Neural cell (in vitro differentiated cells): ENCODE data around the gene UGP2. TPM values are rescaled to one million over a fixed set of nuclear protein-coding genes. Genes with fewer than 3 reads are reported as not detected.

ENCODE experiments used
- H2AFZ ChIP-seq: fragments of 200-600, 300-800 bp; sonication (generic), shearing (Covaris generic); 2 replicates; pipeline ENCODE4 v1.6.0; 2014; ENCODE audit warnings: low read depth, mild to moderate bottlenecking, antibody characterized with exemption, low read length, moderate library complexity
- H3F3A ChIP-seq: fragments of 200-600 bp; shearing (Covaris generic); 2 replicates; pipeline ENCODE4 v1.6.1; 2016; ENCODE audit warnings: mild to moderate bottlenecking, moderate library complexity, mixed read lengths, antibody characterized with exemption, low read length; ENCODE audit not compliant: insufficient read depth, poor library complexity, severe bottlenecking
- H3K27ac ChIP-seq: fragments of 200-600, 300-800 bp; sonication (generic), shearing (Covaris generic); 2 replicates; pipeline ENCODE4 v1.5.1; 2014; ENCODE audit warnings: mild to moderate bottlenecking, low read length, moderate library complexity
- H3K27me3 ChIP-seq: fragments of 300-800, 200-600 bp; sonication (generic), shearing (Covaris generic); 2 replicates; pipeline ENCODE4 v1.6.0; 2014; ENCODE audit warnings: mild to moderate bottlenecking, low read depth, low read length, moderate library complexity; ENCODE audit not compliant: insufficient read depth
- H3K36me3 ChIP-seq: fragments of 300-800, 200-600 bp; sonication (generic), shearing (Covaris generic); 2 replicates; pipeline ENCODE4 v1.5.1; 2014; ENCODE audit warnings: mild to moderate bottlenecking, antibody characterized with exemption, low read length, moderate library complexity; ENCODE audit not compliant: insufficient read depth
- H3K4me2 ChIP-seq: fragments of 300-800, 200-600 bp; sonication (generic), shearing (Covaris generic); 2 replicates; pipeline ENCODE4 v1.6.0; 2014; ENCODE audit warnings: mild to moderate bottlenecking, low read length
- H3K4me3 ChIP-seq: fragments of 300-800, 200-600 bp; sonication (generic), shearing (Covaris generic); 2 replicates; pipeline ENCODE4 v1.5.1; 2014; ENCODE audit warnings: mild to moderate bottlenecking, low read length, moderate library complexity
- H3K79me2 ChIP-seq: fragments of 200-600 bp; shearing (Covaris generic); replicated peaks from 2 replicates; pipeline ENCODE4 v1.6.0; 2014; ENCODE audit warnings: mild to moderate bottlenecking, low read length, moderate library complexity; ENCODE audit not compliant: insufficient read depth
- H3K9ac ChIP-seq: fragments of 300-800, 200-600 bp; sonication (generic), shearing (Covaris generic); 2 replicates; pipeline ENCODE4 v1.6.1; 2016; ENCODE audit warnings: mild to moderate bottlenecking, low read length, mixed read lengths
- H3K9me2 ChIP-seq: fragments of 200-600 bp; shearing (Covaris generic); 2 replicates; pipeline ENCODE4 v1.6.1; 2016; ENCODE audit warnings: mild to moderate bottlenecking, low read length, mixed read lengths; ENCODE audit not compliant: insufficient read depth
- H3K9me3 ChIP-seq: fragments of 200-600, 300-800 bp; sonication (generic), shearing (Covaris generic); 2 replicates; pipeline ENCODE4 v1.6.1; 2016; ENCODE audit warnings: mild to moderate bottlenecking, mixed run types, low read length, moderate library complexity, mixed read lengths
- H4K20me1 ChIP-seq: fragments of 200-600 bp; shearing (Covaris generic); 2 replicates; pipeline ENCODE4 v1.6.1; 2016; ENCODE audit warnings: mild to moderate bottlenecking, mixed run types; ENCODE audit not compliant: insufficient read depth
- EP300 ChIP-seq: fragments of 450-650 bp; conservative IDR thresholded peaks from 2 replicates; pipeline ENCODE4 v1.6.1; 2014; ENCODE audit warnings: antibody characterized with exemption, mild to moderate bottlenecking, moderate library complexity; ENCODE audit not compliant: poor library complexity, severe bottlenecking
- EZH2 ChIP-seq: fragments of 200-600, 300-800 bp; shearing (Covaris generic), sonication (generic); IDR thresholded peaks from 2 replicates; pipeline ENCODE4 v1.6.1; 2014; ENCODE audit warnings: antibody characterized with exemption, low read length, borderline replicate concordance, mild to moderate bottlenecking; ENCODE audit not compliant: insufficient read depth, poor library complexity, severe bottlenecking
- MXI1 ChIP-seq: fragments of 450-650 bp; conservative IDR thresholded peaks from 2 replicates; pipeline ENCODE4 v1.6.1; 2014; ENCODE audit warnings: antibody characterized with exemption, mild to moderate bottlenecking; ENCODE audit not compliant: poor library complexity, severe bottlenecking
- POLR2AphosphoS5 ChIP-seq: IDR thresholded peaks from 2 replicates; pipeline ENCODE4 v1.6.1; 2012
- RAD21 ChIP-seq: fragments of 450-650 bp; conservative IDR thresholded peaks from 2 replicates; pipeline ENCODE4 v1.6.1; 2014; ENCODE audit warnings: antibody characterized with exemption, mild to moderate bottlenecking, moderate library complexity
- SMC3 ChIP-seq: fragments of 450-650 bp; conservative IDR thresholded peaks from 2 replicates; pipeline ENCODE4 v1.6.1; 2014; ENCODE audit warnings: antibody characterized with exemption, mild to moderate bottlenecking, moderate library complexity; ENCODE audit not compliant: poor library complexity
- TAF1 ChIP-seq: IDR thresholded peaks from 2 replicates; pipeline ENCODE4 v1.6.1; 2012; ENCODE audit warnings: low read depth
- polyA plus RNA-seq: library from polyadenylated mRNA; depleted of rRNA; stranded (reverse); fragments of >200 nt; gene quantifications from 2 replicates; pipeline ENCODE4 v1.2.3, GENCODE V29; 2014
- TF ChIP-seq, protein P1 (sequence below): fragments of 450-650 bp; IDR thresholded peaks from 2 replicates; pipeline ENCODE4 v1.5.1; 2014; ENCODE audit warnings: antibody characterized with exemption, mild to moderate bottlenecking, moderate library complexity; ENCODE audit not compliant: poor library complexity, severe bottlenecking
- TF ChIP-seq, protein P2 (sequence below): IDR thresholded peaks from 2 replicates; pipeline ENCODE4 v1.6.1; 2012; ENCODE audit warnings: borderline replicate concordance

UGP2 gene
- polyA plus RNA-seq, 1 donor from 2014 or later, result 55.6 TPM

DNA sequence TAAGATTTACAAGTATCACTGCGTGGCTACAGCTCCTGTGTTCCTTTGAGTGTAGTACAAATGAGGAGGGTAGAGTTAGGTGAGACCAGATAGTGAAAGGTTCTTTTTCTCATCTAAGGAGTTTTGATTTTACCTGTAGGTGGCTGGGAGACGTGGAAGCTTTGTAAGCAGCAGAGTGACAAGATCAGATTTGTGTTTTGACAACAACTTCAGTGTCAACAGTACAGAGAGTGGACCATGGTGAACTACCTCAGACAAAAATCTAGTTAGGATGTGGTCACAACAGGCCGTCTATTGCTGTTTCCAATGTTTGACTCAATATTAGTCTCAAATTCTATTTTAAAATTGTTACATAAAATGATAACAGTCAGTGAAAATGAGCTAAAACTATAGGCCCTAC lies 20.3 kb upstream of the UGP2 start:
- H4K20me1 ChIP-seq, result no peaks in the 10 kb centered on the region
- no peaks in the 10 kb centered on the region for H3K9me2 ChIP-seq
- no peaks in the 10 kb centered on the region for H3K79me2 ChIP-seq
- H3K9ac ChIP-seq, result no peak overlapping the region
- H2AFZ ChIP-seq, result no peak overlapping the region
- H3K27me3 ChIP-seq, result no peaks in the 10 kb centered on the region
- TF ChIP-seq SMC3 (no peak), TAF1 (no peak), RAD21 (no peak)
- TF ChIP-seq, protein P1, sequence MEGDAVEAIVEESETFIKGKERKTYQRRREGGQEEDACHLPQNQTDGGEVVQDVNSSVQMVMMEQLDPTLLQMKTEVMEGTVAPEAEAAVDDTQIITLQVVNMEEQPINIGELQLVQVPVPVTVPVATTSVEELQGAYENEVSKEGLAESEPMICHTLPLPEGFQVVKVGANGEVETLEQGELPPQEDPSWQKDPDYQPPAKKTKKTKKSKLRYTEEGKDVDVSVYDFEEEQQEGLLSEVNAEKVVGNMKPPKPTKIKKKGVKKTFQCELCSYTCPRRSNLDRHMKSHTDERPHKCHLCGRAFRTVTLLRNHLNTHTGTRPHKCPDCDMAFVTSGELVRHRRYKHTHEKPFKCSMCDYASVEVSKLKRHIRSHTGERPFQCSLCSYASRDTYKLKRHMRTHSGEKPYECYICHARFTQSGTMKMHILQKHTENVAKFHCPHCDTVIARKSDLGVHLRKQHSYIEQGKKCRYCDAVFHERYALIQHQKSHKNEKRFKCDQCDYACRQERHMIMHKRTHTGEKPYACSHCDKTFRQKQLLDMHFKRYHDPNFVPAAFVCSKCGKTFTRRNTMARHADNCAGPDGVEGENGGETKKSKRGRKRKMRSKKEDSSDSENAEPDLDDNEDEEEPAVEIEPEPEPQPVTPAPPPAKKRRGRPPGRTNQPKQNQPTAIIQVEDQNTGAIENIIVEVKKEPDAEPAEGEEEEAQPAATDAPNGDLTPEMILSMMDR, result no peak
- TF ChIP-seq, protein P2, sequence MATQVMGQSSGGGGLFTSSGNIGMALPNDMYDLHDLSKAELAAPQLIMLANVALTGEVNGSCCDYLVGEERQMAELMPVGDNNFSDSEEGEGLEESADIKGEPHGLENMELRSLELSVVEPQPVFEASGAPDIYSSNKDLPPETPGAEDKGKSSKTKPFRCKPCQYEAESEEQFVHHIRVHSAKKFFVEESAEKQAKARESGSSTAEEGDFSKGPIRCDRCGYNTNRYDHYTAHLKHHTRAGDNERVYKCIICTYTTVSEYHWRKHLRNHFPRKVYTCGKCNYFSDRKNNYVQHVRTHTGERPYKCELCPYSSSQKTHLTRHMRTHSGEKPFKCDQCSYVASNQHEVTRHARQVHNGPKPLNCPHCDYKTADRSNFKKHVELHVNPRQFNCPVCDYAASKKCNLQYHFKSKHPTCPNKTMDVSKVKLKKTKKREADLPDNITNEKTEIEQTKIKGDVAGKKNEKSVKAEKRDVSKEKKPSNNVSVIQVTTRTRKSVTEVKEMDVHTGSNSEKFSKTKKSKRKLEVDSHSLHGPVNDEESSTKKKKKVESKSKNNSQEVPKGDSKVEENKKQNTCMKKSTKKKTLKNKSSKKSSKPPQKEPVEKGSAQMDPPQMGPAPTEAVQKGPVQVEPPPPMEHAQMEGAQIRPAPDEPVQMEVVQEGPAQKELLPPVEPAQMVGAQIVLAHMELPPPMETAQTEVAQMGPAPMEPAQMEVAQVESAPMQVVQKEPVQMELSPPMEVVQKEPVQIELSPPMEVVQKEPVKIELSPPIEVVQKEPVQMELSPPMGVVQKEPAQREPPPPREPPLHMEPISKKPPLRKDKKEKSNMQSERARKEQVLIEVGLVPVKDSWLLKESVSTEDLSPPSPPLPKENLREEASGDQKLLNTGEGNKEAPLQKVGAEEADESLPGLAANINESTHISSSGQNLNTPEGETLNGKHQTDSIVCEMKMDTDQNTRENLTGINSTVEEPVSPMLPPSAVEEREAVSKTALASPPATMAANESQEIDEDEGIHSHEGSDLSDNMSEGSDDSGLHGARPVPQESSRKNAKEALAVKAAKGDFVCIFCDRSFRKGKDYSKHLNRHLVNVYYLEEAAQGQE, result no peak
- no peaks in the 10 kb centered on the region for H3F3A ChIP-seq
- no peak overlapping the region for H3K4me3 ChIP-seq
- H3K36me3 ChIP-seq, result no peaks in the 10 kb centered on the region
- no peak overlapping the region for H3K27ac ChIP-seq
- H3K4me2 ChIP-seq, result no peak overlapping the region
- H3K9me3 ChIP-seq, result no peaks in the 10 kb centered on the region

DNA sequence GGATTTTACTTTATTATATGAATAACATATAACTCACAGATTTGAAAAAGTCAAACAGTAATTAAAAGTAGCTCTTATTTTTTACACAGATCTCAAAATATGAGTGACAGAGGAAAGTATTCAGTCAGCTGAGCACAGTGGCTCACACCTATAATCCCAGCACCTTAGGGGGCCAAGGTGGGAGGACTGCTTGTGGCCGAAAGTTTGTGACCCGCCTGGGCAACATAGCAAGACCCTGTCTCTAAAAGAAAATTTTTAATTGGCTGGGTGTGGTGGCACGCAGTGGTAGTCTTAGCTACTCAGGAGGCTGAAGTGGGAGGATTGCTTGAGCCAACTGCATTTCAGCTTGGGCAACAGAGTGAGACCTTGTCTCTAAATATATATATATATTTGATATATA lies 19.2 kb upstream of the UGP2 start:
- H3K79me2 ChIP-seq, result no peaks in the 10 kb centered on the region
- H2AFZ ChIP-seq, result no peak overlapping the region
- no peaks in the 10 kb centered on the region for H3F3A ChIP-seq
- H3K9ac ChIP-seq, result no peak overlapping the region
- H3K9me3 ChIP-seq, result no peaks in the 10 kb centered on the region
- H3K4me3 ChIP-seq, result no peak overlapping the region
- TF ChIP-seq MXI1, result no peak
- TF ChIP-seq EZH2, result no peak
- no peak for TF ChIP-seq POLR2AphosphoS5
- no peak for TF ChIP-seq TAF1
- no peak for TF ChIP-seq RAD21
- TF ChIP-seq EP300, result no peak
- TF ChIP-seq, protein P2, result no peak
- TF ChIP-seq, protein P1, result no peak
- no peak for TF ChIP-seq SMC3
- H3K4me2 ChIP-seq, result no peak overlapping the region
- H3K27ac ChIP-seq, result no peak overlapping the region
- H3K27me3 ChIP-seq, result no peaks in the 10 kb centered on the region
- no peaks in the 10 kb centered on the region for H4K20me1 ChIP-seq
- H3K9me2 ChIP-seq, result no peaks in the 10 kb centered on the region
- H3K36me3 ChIP-seq, result no peaks in the 10 kb centered on the region
